ENCODE data around the gene PALMD. TPM values are rescaled to one million over a fixed set of nuclear protein-coding genes. Genes with fewer than 3 reads are reported as not detected.

Gene PALMD
- polyA plus RNA-seq, 2 of the 4 experiments (the other 2 are of a cell fraction) = 0.92 to 3.1 TPM

- 64% methylated on average over 5 of the region's 5 CpGs for WGBS (ENCODE audit: missing lambda C conversion rate)
- Histone ChIP-seq H3K4me1 (peaks cover 19% of the 10 kb centered on the region; the same call in 1 of the 3 replicates), H3K4me3 (no peak overlapping the region), H3K27ac (no peak overlapping the region), H3K9me3 (no peaks in the 10 kb centered on the region), H3K4me2 (no peak overlapping the region)
- FAIRE-seq (no peak), DNase-seq (ENCODE audit: low read depth in 1 of 2, low spot score in 1 of 2) (no peak), ATAC-seq (no peak)
- TF ChIP-seq RAD21 (conservative IDR thresholded peaks at IDR 0.05 in 1 of 2, IDR thresholded peaks at IDR 0.05 in 1 of 2) (no peak), CHD2 (IDR thresholded peaks at IDR 0.05; ENCODE audit: low read length, partially characterized antibody) (no peak), BHLHE40 (IDR thresholded peaks at IDR 0.05; ENCODE audit: low read depth, low read length) (no peak), NR3C1 (IDR thresholded peaks at IDR 0.05) (no peak), POLR2A (IDR thresholded peaks at IDR 0.05; ENCODE audit: low read length) (no peak), KDM5A (IDR thresholded peaks at IDR 0.05) (no peak), HOXA7 (CRISPR knock-in tag; IDR thresholded peaks at IDR 0.05) (no peak), RNF2 (IDR thresholded peaks at IDR 0.05; ENCODE audit: borderline replicate concordance, low read depth) (no peak), ZFP36 (IDR thresholded peaks at IDR 0.05; ENCODE audit: borderline replicate concordance, partially characterized antibody) (no peak), CHD4 (IDR thresholded peaks at IDR 0.05; ENCODE audit: borderline replicate concordance) (no peak), CBX8 (IDR thresholded peaks at IDR 0.05) (no peak)
- ChIA-PET POLR2A (no interaction called here), CTCF (interaction anchor here (0.6 to 1.5 kb wide), 2 partner anchors 11 to 1613 kb away, joined by 3 to 4 read pairs; no protein-coding TSS in a partner anchor)
Observed at GRCh38 chr1:99673315-99673714, 27.4 kb downstream of the PALMD start.

GRCh38 chr1:99674115-99675064, 28.5 kb downstream of the PALMD start:
- peaks cover 19% of the 10 kb centered on the region; the same call in 1 of the 3 replicates for H3K4me1 ChIP-seq
- no peak overlapping the region for H3K4me2 ChIP-seq
- no peak overlapping the region for H3K27ac ChIP-seq
- DNase-seq (ENCODE audit: low read depth in 1 of 2, low spot score in 1 of 2) (no peak), ATAC-seq (no peak), FAIRE-seq (no peak)
- whole genome bisulfite sequencing (ENCODE audit: missing lambda C conversion rate) = 42% methylated on average over 6 of the region's 6 CpGs
- ChIA-PET POLR2A (no interaction called here), CTCF (interaction anchor here (1.5 kb wide), 1 partner anchor 10 kb away, joined by 4 read pairs; no protein-coding TSS in a partner anchor)
- H3K4me3 ChIP-seq = no peak overlapping the region
- no peaks in the 10 kb centered on the region for H3K9me3 ChIP-seq
- TF ChIP-seq CBX8 (IDR thresholded peaks at IDR 0.05) (no peak), MYC (IDR thresholded peaks at IDR 0.05; ENCODE audit: borderline replicate concordance, low read length) (no peak), BHLHE40 (IDR thresholded peaks at IDR 0.05; ENCODE audit: low read depth, low read length) (no peak), SMC3 (IDR thresholded peaks at IDR 0.05) (no peak), GATA3 (IDR thresholded peaks at IDR 0.05; ENCODE audit: borderline replicate concordance) (no peak), ZFP36 (IDR thresholded peaks at IDR 0.05; ENCODE audit: borderline replicate concordance, partially characterized antibody) (no peak), FOSB (CRISPR knock-in tag; IDR thresholded peaks at IDR 0.05) (no peak), HOXB5 (CRISPR knock-in tag; IDR thresholded peaks at IDR 0.05) (no peak), NFE2L2 (conservative IDR thresholded peaks at IDR 0.05; ENCODE audit: low read length) (no peak)

GRCh38 chr1:99675292-99675691, 29.4 kb downstream of the PALMD start:
- CTCF ChIA-PET = no interaction called here
- Histone ChIP-seq H3K4me2 (no peak overlapping the region), H3K4me3 (no peak overlapping the region), H3K9me3 (no peaks in the 10 kb centered on the region), H3K27ac (no peak overlapping the region), H3K4me1 (peaks cover 19% of the 10 kb centered on the region; the same call in 1 of the 3 replicates)
- no peak for DNase-seq (ENCODE audit: low read depth in 1 of 2, low spot score in 1 of 2)
- POLR2A ChIA-PET = no interaction called here
- no peak for FAIRE-seq
- ATAC-seq = no peak
- TF ChIP-seq CEBPB (IDR thresholded peaks at IDR 0.05) (no peak), RFX5 (IDR thresholded peaks at IDR 0.05) (no peak), HOXA7 (CRISPR knock-in tag; IDR thresholded peaks at IDR 0.05) (no peak), RCOR1 (IDR thresholded peaks at IDR 0.05; ENCODE audit: low read depth, low read length) (no peak), MYC (IDR thresholded peaks at IDR 0.05; ENCODE audit: borderline replicate concordance, low read length) (no peak), ESRRA (IDR thresholded peaks at IDR 0.05; ENCODE audit: borderline replicate concordance, low read length) (no peak), ZSCAN20 (CRISPR knock-in tag; IDR thresholded peaks at IDR 0.05) (no peak)

All from A549 (cell line).